ENCODE results near the gene TNNI3.
"Not testable (repeated sequence)": the region's sequence is repeated elsewhere in the genome, so short reads cannot be mapped to it uniquely, and the experiment has no call there.

TNNI3 gene

DNA sequence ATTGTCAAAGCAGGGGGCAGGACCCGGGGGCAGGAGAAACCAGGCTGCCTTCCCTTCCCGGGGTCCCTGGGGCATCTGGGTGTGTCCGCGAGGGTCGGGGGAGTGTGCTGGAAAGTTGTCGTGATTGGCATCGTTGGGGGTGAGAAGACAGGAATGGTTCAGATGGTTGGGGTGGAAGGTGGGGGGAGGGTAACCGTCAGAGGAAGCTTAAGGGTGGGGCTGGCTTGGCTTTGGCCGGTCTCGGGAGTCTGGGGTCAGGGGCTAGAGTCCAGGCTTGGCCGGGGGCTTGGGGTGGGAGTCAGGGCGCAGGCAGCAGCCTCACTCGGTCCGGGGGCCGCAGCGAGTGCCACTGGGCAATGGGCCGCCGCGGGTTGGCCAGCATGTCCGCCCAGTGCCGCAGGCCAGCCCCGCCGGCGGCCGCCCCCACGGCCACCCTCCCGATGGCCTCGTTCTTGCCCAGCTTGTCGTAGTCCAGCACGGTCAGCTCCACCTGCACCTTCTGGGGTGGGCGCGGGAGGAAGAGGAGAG lies 15.7 kb upstream of the TNNI3 start:
- DNase-seq (ENCODE audit: low read depth in 2 of 2): no peak

DNA sequence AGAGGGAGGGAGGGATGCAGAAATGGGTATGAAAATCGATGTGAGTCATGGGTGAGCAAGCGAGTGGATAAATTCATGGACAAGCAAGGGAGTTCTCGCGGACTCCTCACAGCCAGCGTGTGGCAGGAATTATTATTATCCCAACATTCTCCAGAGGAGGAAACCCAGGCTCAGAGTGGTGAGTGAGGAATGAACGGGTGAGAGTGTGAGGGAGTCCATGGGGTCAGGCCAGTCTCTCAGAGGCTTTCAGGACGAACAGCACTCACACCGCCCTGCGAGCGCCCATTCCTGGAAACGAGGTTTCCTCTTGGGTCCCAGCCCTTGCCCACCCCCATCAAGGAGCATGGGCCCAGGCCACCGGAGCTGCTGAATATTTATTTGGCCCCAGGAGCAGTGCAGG lies 15.2 kb upstream of the TNNI3 start:
- no peak for DNase-seq (ENCODE audit: low read depth in 2 of 2)

DNA sequence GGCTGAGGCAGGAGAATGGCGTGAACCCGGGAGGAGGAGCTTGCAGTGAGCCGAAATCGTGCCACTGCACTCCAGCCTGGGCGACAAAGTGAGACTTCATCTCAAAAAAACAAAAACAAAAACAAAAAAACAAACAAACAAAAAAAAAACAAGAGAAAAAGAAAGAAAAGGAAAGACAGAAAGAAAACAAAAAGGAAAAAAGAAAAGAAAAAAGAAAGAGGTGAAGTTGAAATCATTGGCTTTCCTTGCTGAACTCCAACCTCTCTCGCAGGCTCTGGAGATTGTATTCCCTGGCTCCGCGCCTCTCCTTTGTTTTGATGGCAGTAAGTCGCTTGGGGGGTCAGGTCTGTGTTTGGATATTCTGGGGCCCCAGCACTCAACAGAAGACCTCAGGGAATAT lies 14.8 kb upstream of the TNNI3 start:
- not testable (repeated sequence) for DNase-seq (ENCODE audit: low read depth in 2 of 2)

DNA sequence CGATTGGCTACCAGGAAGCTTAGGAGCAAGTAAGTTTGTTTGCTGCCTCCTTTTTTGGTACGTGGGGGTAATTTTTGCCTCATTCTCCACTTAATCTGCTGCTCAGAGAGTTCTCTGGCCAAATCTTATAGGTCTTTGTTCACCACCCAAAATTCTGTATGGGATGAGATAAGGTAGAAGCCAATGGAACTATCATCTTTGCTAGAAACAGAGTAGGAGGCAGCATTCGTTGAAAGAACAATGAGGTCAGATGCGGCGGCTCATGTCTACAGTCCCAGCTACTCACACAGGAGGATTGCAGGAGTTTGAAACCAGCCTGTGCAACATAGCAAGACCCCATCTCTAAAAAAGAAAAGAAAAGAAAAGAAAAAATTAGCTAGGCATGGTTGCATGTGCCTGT lies 13.9 kb upstream of the TNNI3 start:
- DNase-seq (ENCODE audit: low read depth in 2 of 2): no peak

DNA sequence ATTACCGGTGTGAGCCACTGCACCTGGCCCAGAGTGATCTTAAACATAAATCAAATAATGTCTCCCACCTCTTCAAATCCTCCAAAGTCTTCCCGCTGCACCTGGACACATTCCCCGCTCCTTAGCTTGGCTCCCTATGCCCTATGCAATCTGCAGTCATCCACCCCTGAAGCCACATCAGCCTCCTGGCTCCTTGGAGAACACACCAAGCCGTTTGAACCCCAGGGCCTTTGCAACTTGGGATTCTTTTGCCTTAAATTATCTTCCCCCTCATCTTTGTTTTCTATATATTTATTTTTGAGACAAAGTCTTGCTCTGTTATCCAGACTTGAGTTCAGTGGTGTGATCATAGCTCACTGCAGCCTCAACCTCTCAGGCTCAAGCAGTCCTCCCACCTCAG lies 11.6 kb upstream of the TNNI3 start:
- no peak for DNase-seq (ENCODE audit: low read depth in 2 of 2)

DNA sequence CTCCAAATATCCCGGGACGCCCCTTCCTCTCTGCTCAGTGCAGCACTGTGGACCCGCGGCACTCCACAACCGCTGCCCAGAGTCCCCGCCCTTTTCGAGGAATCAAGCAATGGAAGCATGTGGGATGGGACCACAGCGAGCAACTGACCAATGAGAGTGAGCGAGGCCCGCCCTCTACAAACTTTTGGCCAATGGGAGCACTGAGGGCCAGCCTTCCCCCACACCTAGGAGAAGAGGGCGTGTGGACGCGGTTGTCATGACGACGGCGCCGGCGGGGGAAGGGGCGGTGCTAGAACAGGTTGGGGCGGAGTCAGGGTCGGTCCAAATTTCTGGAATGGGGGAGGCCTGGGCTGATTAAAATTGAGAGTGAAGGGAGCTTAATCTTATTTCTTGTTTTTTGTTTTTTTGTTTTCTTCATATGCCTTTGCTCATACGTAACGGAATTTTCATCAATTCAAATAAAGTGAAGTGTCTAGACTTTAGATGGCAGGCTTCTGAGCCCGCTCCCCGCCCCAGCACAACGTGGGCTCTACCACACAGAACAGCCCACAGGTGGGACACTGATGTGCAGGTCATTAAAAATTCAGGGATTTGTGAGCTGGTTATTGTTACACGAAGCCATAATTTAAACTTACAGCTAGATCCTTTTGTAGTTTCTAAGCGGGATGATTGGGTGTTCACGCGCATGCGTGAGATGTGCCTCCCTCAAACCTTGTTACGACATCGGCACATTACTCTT lies 9.2 kb upstream of the TNNI3 start, which contains the start of gene DNAAF3:
TSS of gene DNAAF3 (minus strand) at position 84 of the 739 bp plus-strand sequence. CDS start 200 bp downstream, outside the sequence.
- DNase-seq (ENCODE audit: low read depth in 2 of 2): peak; percentile 66 to 82

DNA sequence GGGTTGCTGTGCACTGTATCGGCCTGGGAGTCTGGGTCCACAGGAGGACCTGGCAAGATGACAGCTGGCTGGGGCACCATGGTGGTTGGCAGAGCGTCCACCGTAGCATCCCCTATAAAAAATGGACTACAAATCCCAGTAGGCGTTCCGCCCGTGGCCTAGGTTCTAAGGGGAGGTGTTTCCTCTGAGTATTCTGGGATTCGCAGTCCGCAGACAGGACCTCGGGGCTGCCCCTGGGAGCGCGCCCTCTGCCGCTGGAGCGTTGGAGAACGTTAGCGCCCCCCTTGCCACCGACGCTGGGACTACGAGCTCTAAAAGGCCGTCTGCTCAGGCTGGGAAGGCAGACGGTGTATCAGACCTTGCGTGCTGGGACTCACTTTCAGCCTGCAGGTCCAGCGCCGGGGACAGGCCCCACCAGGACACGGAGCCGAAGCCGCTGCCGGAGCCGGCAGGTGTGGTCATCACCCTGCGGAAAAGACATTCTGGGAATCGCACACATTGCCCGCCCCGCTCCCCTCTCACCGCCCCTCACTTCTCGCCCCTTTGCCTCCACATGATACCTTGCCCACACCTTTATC lies 8.5 kb upstream of the TNNI3 start:
- DNase-seq (ENCODE audit: low read depth in 2 of 2): peak; percentile 40 to 41

DNA sequence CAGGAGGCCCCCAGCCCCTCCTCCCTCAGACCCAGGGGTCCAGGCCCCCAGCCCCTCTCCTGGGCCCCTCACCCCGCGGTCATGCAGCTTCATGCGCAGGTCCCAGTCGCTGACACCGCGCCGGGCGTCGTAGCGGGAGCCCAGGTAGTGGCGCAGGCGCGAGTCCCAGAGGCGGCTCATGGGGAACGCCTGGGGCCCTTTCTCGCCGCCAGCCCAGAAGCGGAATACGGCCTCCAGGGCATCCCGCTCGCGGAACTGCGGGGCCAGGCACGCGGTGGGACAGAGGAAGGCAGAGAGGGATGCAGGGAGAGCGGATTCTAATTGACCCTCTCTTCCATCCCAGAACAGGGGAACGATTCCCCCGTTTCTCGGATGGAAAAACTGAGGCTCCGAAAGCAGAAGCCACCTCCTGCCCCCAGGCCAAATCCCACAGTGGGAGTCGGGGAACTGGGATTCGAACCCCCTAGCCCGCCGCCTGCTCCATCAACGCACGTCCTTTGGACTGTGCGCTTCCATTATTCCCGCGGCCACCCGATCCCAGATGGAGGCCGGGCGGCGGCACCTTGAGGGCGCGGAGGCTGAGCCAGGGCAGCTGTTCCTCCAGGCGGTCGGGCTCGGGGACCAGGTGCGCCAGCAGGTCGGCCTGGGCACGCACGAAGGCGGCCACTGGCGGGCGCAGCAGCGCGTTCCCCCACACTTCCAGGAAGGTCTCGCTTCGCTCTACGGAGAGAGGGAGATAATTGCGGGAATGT lies 4.2 kb upstream of the TNNI3 start:
- no peak for DNase-seq (ENCODE audit: low read depth in 2 of 2)

DNA sequence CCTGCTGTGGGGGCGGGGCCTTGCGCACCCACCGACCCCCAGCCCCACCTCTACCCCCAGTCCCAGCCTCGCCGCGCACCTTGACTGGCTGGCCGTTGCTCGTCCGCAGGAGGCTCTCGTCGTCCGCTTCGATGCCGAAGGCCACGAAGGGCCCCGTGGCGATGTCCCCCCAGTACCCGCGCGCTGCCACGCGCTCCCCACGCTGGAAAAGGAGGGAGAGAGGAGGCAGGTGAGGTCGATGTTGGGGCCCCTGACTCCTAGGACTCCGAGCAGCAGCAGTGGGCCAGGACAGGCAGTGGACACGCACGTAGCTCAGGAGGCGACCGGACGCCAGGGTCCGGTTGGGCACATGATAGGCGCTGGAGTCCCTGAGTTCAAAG lies 3.4 kb upstream of the TNNI3 start:
- no peak for DNase-seq (ENCODE audit: low read depth in 2 of 2)

DNA sequence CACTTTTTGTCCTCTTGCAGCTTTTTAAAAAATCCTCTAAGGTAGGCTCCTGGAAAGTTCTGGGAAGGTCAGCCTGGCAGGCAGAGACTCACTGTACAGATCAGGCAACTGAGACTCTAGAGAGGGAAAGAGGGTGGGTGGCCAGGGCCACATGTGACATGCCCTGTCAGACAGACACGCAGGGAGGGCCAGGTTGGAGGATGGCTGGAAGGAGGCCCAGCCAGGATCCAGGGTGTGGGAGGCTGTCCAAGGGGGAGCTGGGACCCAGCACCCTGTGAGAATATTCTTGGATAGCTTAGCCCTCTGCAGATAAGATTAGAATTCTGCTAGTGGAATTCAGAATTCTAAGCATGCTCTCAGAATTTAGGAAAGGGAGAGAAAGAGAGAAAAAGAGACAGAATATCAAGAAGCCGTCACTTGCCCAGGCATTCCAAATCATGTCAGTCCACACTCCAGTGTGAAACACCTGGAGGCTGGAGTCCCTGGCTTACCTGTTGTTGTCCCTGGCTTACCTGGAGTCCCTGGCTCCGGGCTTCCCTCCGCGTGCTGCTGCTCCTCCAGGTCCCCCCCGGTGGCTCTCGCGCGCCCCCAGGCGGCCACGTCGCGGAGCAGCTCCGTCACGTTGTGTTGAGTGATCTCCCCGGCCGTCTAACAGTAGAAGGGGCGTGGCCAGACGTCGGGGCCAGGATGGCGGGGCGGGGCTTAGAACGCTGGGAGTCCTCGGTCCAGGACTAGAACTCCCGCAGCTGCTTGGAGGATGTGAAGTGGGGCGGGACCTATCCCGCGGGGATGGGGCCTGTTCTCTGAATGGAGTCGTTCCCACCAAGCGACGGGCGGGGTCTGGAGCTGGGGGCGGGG lies 2.8 kb upstream of the TNNI3 start:
- peak; percentile 87 to 90 for DNase-seq (ENCODE audit: low read depth in 2 of 2)

DNA sequence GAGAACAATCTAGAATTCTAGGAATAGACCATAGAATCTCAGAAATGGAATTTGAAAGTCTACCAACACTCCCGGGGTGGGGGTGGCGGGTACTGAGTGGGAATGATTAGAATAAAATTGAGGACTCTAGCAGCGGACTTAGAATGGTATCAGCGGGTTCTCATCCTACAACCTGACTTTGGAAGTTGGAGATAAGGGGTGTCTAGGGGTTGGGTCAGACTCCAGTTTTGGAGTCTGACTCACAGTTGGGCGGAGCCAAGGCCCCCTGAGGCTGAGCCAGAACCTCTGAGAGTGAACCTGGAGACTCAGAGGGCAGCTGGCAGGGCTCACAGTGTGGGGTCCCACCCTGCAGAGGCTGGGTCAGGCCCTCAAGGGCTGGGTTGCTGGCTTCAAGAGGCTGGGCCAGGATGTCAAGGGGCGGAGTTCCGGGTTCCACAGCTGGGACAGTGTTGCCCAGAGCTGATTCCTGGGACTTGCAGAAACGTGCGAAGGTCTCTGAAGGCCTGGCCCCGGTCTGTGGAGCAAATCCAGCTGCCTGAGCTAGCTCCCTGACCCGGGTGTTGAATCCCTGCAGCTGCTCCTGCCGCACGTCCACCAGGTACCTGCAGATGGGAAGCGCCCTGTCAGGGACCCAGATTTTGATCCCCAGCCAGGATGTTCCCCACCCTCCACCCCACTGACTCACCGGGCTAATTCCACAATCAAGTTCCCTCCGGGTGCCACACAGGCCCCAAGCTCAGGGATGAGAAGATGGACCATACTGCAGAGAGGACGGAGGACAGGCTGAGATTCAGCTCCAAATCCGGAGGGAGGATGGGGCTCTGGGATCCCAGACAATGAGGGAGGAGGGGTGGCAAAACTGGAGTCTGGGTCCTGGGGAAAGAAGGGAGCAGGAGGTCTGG lies 1.6 kb upstream of the TNNI3 start:
- no peak for DNase-seq (ENCODE audit: low read depth in 2 of 2)

DNA sequence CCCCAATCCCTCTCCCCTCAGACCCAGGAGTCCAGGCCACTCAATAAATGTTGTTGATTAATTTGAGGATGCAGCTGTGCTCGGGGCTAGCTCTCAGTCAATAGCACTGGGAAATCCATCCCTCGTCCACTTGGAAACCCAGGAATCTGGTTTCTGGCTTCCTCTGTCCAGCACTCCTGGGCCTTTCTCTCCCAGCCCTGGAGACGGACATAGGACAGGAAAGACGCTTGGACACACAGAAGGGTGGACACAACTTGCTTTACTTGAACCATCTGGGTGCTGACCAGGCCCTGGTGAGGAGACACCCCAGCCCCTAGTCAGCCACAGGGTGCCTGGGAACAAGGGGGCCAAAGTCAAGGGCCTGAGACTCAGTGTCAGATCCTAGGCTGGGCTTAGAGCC lies 891 bp upstream of the TNNI3 start:
- DNase-seq (ENCODE audit: low read depth in 2 of 2): no peak

DNA sequence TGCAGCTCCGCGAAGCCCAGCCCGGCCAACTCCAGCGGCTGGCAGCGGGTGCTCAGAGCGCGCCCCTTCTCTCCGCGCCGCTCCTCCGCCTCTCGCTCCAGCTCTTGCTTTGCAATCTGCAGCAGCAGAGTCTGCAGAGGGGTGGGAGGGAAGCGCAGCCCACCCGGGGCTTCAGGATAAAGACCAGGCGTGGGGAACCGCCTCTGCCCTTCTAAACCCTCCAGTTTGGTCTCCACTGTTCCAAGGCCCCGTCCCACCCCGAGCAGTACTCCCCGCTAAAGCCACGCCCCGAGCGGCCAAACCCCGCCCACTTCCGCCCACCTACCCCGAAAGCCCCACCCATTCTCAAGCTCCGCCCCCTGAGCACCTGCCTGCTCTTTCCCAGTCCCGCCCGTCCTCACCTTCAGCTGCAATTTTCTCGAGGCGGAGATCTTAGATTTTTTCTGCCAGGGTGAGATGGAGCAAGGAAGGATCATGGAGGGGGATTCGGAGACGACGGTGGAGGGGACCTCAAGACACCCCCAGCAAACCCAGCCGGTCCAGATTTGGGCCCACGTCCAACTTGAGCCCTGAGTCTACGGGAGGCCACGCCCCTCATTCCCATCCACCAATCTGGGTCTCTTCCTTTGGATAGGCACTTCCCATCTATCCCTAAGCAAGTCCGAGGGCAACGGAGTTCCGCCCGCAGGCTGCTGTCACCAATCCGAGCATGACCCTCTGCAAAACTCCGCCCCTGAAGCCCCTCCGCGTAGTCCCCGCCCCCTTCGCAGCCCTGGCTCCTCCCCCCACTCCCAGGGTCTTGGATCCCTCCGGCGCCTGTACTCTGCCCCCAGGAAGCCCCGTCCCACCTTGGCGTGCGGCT lies 1.1 kb downstream of the TNNI3 start:
- DNase-seq (ENCODE audit: low read depth in 2 of 2): peak in 1 of 2 donors; percentile 53

DNA sequence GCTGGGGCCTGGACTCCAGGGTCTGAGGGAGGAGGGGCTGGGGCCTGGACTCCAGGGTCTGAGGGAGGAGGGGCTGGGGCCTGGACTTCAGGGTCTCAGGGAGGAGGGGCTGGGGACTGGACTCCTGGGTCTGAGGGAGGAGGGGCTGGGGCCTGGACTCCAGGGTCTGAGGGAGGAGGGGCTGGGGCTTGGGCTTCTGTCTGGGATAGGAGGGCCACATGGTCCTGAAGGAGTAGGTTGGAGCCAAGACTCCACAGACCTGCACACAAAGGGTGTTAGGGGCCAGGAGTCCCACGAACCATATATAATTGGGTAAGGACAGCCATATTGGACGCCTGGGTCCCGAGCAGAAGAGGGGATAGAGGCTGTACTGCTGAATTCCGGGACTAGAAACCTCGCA lies 1.7 kb downstream of the TNNI3 start:
- DNase-seq (ENCODE audit: low read depth in 2 of 2): not testable (repeated sequence)

DNA sequence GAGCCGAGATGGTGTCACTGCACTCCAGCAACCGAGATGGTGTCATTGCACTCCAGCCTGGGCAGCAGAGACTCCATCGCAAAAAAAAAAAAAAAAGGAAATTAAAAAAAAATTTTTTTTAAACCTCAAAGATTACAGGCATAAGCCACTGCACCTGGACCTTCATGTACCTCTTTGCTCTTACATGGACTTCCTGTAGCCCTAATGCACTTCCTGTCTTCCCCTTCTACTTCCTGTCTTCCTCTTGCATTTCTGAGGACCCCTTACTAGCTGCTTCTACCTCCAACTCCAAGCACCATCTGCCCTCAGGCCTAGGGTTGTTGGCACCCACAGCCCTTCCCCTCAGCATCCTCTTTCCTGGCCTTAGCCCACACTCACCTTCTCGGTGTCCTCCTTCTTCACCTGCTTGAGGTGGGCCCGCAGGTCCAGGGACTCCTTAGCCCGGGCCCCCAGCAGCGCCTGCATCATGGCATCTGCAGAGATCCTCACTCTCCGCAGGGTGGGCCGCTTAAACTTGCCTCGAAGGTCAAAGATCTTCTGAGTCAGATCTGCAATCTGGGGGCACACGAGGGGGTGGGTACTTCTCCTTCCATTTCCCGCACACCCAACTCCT lies 3.8 kb downstream of the TNNI3 start:
- DNase-seq (ENCODE audit: low read depth in 2 of 2): no peak

DNA sequence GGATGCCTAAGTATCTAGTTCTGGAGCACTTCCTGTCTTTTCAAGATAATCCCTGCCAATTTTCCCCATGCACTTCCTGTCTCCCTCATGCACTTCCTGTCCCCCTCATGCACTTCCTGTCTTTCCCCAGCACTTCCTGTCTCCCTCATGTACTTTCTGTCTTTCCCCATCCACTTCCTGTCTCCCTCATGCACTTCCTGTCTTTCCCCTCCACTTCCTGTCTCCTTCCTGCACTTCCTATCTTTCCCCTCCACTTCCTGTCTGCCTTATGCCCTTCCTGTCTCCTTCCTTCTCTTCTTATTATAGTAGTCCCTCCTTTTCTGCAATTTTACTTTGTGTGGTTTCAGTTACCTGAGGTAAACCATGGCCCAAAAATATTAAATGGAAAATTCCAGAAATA lies 5.5 kb downstream of the TNNI3 start:
- DNase-seq (ENCODE audit: low read depth in 2 of 2): no peak

DNA sequence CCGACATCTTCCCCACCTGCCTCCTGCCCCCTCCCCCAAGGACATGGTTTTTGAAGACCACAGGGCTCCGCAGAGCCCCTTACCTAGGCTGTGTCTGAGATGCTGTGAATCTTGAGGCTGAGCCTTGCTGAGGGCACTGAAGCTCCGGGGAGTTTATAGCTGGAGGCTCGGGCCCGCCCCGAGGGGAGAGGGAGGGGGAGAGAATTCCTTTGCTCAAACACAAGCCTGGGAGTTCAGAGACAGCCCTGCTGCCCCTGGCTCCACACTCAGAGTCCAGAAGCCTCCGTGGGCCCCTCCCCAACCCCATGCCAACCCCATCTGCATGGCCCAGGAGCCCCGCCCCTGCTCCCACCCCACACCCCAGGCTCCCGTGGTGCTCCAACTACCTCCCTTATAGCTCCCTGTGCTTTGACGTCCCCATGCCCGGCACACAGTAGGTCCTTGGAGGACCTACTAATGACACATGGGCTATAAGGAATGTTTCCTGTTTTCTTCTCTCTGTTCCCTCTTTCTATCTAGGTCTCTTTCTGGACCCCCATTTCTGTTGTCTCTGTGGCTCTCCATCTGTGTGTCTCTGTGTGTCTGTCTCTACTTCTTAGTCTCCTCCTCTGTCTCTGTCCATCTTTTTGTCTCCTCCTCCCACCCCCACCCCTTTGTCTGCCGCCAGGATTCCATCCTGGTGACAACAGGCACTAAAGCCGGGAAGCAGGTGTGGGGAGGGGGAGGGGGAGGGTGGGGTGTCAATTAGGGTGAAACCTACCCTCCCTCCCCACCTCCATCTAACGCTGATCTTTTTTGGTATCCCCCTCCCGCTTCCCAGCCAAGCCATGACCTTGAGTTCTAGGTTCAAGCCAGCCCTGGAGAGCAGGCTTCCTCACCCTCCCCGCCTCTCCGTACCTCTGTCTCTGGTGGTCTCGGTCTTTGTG lies 8.2 kb downstream of the TNNI3 start, which contains the start of gene TNNT1:
TSS of gene TNNT1 (minus strand) at position 129 of the 926 bp plus-strand sequence. CDS start 2,049 bp downstream, outside the sequence.
- no peak for DNase-seq (ENCODE audit: low read depth in 2 of 2)
